A549 (cell line): ENCODE data around the gene PAXX.

Source experiments
- BHLHE40 ChIP-seq: IDR thresholded peaks from 2 replicates; pipeline ENCODE4 v1.6.1; 2012; ENCODE audit warnings: low read depth, low read length, inconsistent platforms
- HOXB13 ChIP-seq: fragments of 250-450 bp; sonication (Bioruptor Pico); IDR thresholded peaks from 2 replicates; pipeline ENCODE4 v1.5.0; 2020; ENCODE audit warnings: low read depth, mild to moderate bottlenecking, moderate library complexity
- JUN ChIP-seq, 2 experiments: fragments of >200 bp; sonication (Bioruptor Twin); formaldehyde crosslinking; IDR thresholded peaks; 2 replicates in 1 of 2; 3 replicates in 1 of 2; pipeline ENCODE4 v1.6.1; 2016 to 2017
- JUNB ChIP-seq: fragments of >200 bp; sonication (Bioruptor Twin); formaldehyde crosslinking; IDR thresholded peaks from 2 replicates; pipeline ENCODE4 v1.6.1; 2016
- MAFK ChIP-seq: fragments of 450-650 bp; IDR thresholded peaks from 2 replicates; pipeline ENCODE4 v1.6.1; 2014; ENCODE audit not compliant: partially characterized antibody
- POLR2A ChIP-seq: IDR thresholded peaks from 2 replicates; pipeline ENCODE4 v1.6.1; 2012; ENCODE audit warnings: mild to moderate bottlenecking, low read length
- ZC3H11A ChIP-seq: fragments of 450-650 bp; IDR thresholded peaks from 2 replicates; pipeline ENCODE4 v1.6.1; 2014; ENCODE audit warnings: antibody characterized with exemption, mild to moderate bottlenecking
- TF ChIP-seq, protein P1 (sequence below): fragments of >200 bp; sonication (Bioruptor Twin); formaldehyde crosslinking; IDR thresholded peaks from 3 replicates; pipeline ENCODE4 v1.5.1; 2016
- TF ChIP-seq, protein P2 (sequence below): fragments of 200-600 bp; sonication (generic); IDR thresholded peaks from 2 replicates; pipeline ENCODE4 v1.6.1; 2016; ENCODE audit warnings: antibody characterized with exemption, mild to moderate bottlenecking, moderate library complexity
- TF ChIP-seq, protein P3 (sequence below): fragments of 450-650 bp; IDR thresholded peaks from 2 replicates; pipeline ENCODE4 v1.6.1; 2014; ENCODE audit warnings: antibody characterized with exemption

DNA sequence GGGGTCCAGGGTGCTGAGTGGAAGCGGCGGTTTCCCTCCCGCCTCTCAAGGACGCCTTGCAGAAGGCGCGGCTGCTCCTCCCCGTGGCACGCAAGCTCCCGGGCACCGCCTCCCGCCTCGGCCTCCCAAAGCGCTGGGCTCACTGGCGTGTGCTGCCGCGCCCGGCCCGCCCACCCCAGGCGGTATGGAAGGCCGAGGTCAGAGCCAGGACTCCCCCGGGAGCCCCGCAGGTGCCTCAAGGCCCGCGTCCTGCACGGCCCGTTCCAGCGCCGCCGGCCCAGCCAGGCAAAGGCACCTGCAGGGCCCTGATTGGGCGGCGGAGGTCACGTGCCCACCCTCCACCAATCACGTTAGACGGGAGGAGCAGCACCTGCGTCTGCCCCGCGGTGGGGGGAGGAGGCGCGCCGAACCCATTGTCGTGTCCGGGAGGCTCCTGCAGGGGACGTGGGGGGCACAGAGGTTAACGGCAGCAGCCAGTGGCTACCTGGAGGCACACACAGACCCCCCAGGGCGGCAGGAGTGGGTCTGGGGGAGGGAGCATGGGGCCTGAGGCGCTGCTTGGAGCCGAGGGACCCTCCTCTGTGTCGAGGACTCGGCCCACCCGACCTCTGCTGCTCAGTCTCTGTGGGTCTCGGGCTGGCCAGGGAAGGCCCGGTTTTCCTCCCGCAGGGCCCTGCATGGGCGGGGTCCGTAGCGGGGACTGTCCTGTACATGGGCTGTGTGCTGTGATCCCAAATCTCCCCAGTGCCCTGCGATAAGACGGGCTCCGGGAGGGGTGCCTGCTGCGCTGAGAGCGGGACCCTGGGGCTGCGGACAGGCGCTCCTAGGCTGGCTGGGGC lies 42.2 kb upstream of the PAXX start:
- TF ChIP-seq, protein P1, sequence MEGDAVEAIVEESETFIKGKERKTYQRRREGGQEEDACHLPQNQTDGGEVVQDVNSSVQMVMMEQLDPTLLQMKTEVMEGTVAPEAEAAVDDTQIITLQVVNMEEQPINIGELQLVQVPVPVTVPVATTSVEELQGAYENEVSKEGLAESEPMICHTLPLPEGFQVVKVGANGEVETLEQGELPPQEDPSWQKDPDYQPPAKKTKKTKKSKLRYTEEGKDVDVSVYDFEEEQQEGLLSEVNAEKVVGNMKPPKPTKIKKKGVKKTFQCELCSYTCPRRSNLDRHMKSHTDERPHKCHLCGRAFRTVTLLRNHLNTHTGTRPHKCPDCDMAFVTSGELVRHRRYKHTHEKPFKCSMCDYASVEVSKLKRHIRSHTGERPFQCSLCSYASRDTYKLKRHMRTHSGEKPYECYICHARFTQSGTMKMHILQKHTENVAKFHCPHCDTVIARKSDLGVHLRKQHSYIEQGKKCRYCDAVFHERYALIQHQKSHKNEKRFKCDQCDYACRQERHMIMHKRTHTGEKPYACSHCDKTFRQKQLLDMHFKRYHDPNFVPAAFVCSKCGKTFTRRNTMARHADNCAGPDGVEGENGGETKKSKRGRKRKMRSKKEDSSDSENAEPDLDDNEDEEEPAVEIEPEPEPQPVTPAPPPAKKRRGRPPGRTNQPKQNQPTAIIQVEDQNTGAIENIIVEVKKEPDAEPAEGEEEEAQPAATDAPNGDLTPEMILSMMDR: no peak
- TF ChIP-seq POLR2A (peak; percentile 76), JUNB (no peak), ZC3H11A (no peak), JUN (IDR thresholded peaks at IDR 0.05) (peak in 1 of 2 experiments; percentile 84; a peak in 3 of 5 replicates), MAFK (no peak), BHLHE40 (0 out of 2 replicates have a peak, but pooled peaks have one; percentile 14), HOXB13 (CRISPR knock-in tag) (no peak)
- TF ChIP-seq, protein P2, sequence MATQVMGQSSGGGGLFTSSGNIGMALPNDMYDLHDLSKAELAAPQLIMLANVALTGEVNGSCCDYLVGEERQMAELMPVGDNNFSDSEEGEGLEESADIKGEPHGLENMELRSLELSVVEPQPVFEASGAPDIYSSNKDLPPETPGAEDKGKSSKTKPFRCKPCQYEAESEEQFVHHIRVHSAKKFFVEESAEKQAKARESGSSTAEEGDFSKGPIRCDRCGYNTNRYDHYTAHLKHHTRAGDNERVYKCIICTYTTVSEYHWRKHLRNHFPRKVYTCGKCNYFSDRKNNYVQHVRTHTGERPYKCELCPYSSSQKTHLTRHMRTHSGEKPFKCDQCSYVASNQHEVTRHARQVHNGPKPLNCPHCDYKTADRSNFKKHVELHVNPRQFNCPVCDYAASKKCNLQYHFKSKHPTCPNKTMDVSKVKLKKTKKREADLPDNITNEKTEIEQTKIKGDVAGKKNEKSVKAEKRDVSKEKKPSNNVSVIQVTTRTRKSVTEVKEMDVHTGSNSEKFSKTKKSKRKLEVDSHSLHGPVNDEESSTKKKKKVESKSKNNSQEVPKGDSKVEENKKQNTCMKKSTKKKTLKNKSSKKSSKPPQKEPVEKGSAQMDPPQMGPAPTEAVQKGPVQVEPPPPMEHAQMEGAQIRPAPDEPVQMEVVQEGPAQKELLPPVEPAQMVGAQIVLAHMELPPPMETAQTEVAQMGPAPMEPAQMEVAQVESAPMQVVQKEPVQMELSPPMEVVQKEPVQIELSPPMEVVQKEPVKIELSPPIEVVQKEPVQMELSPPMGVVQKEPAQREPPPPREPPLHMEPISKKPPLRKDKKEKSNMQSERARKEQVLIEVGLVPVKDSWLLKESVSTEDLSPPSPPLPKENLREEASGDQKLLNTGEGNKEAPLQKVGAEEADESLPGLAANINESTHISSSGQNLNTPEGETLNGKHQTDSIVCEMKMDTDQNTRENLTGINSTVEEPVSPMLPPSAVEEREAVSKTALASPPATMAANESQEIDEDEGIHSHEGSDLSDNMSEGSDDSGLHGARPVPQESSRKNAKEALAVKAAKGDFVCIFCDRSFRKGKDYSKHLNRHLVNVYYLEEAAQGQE: no peak
- TF ChIP-seq, protein P3, sequence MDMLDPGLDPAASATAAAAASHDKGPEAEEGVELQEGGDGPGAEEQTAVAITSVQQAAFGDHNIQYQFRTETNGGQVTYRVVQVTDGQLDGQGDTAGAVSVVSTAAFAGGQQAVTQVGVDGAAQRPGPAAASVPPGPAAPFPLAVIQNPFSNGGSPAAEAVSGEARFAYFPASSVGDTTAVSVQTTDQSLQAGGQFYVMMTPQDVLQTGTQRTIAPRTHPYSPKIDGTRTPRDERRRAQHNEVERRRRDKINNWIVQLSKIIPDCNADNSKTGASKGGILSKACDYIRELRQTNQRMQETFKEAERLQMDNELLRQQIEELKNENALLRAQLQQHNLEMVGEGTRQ: peak; percentile 98
